GM20000 (cell line): ENCODE data around the gene OCSTAMP.

Source experiments
- DNase-seq: peaks from one replicate; pipeline ENCODE4 v3.0.0; 2012; ENCODE audit warnings: low spot score
- TF ChIP-seq, protein P1 (sequence below): IDR thresholded peaks from 2 replicates; pipeline ENCODE4 v1.5.1; 2012; ENCODE audit warnings: mild to moderate bottlenecking, control low read depth; ENCODE audit errors: extremely low read depth, missing control alignments

OCSTAMP gene

GRCh38 chr20:46580613-46581205 lies 30.3 kb upstream of the OCSTAMP start:
- no peak for DNase-seq
- TF ChIP-seq, protein P1, sequence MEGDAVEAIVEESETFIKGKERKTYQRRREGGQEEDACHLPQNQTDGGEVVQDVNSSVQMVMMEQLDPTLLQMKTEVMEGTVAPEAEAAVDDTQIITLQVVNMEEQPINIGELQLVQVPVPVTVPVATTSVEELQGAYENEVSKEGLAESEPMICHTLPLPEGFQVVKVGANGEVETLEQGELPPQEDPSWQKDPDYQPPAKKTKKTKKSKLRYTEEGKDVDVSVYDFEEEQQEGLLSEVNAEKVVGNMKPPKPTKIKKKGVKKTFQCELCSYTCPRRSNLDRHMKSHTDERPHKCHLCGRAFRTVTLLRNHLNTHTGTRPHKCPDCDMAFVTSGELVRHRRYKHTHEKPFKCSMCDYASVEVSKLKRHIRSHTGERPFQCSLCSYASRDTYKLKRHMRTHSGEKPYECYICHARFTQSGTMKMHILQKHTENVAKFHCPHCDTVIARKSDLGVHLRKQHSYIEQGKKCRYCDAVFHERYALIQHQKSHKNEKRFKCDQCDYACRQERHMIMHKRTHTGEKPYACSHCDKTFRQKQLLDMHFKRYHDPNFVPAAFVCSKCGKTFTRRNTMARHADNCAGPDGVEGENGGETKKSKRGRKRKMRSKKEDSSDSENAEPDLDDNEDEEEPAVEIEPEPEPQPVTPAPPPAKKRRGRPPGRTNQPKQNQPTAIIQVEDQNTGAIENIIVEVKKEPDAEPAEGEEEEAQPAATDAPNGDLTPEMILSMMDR, result no peak

- TF ChIP-seq, protein P1, result no peak
- DNase-seq, result no peak
Observed at GRCh38 chr20:46578745-46579144, 28.3 kb upstream of the OCSTAMP start.

DNA sequence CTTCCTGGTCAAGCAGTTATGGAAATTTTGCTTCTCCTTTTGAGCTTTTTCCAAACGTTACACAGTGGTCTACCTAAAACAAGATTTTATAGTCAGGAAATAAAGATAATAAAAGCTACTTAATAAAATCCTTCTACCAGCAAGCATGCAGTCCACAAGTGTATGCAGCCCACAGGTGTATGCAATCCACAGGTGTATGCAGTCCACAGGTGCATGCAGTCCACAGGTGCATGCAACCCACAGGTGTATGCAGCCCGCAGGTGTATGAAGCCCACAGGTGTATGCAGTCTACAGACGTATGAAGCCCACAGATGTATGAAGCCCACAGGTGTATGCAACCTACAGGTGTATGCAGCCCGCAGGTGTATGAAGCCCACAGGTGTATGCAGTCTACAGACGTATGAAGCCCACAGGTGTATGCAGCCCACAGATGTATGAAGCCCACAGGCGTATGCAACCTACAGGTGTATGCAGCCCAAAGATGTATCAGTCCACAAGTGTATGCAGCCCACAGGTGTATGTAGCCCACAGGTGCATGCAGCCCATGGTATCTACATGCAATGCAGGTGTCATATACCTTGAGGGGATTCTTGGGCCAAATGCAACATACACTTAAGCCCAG lies 26.4 kb upstream of the OCSTAMP start:
- TF ChIP-seq, protein P1, result no peak
- no peak for DNase-seq

DNA sequence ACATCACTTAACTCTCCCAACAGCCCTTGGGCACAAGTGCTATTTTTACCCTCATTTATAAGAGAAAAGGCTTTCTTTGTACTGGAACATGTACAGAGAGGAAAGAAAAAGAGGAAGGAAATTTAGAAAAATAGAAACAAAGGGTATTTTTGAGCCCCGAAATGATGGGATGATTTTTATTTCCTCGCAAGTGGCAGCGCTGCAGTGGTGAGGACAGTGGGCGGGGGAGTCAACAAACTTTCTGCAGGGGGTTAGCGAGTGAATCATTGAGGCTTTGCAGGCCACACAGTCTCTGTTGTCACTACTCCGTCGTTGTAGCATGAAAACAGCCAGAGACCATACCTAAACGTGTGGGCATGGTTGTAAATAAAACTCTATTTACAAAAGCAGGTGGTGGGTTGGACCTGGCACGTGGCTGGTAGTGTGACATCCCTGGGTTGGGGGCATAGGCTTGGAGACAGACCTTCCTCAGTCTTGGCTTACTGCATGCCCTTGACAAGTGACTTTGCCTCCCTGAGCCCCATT lies 25.5 kb upstream of the OCSTAMP start:
- TF ChIP-seq, protein P1, result no peak
- no peak for DNase-seq

GRCh38 chr20:46575394-46575793 lies 24.9 kb upstream of the OCSTAMP start:
- no peak for DNase-seq
- TF ChIP-seq, protein P1, result no peak

DNA sequence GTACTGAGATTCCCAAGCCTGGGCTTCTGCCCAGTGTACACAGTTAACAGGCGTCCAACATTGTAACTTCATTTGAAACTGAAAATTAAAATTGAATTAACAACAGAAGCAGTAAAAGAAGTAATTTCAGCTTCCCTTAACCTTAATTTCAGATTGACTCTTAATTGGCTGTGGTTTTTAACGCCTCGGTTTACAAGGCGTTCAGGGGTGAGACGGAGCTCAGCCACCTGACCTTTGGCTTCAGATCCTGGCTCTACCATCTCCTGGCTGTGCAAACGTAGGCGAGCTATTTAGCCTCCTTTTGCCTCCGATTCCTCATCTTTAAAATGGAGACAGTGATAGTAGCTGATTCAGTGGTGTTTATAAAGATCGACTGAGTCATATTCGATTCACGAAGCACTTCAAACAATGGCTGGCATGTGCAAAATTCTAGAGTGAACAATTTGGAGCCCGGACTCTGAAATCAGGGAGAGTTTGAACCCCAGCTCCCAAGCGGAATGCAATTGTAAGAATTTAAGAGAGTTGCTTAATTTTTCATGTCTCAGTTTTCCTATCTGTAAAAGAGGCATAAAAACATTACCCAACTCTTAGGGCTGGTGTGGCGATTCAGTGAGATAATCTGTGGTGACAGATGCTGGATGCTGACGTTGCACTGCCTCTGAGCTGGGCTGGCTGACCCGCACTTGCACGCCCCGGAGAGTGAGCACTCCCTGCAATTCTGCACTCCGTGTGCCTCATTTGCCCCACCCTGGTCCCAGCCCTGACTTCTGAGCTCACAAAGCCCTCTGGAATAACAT lies 23.5 kb upstream of the OCSTAMP start:
- DNase-seq, result no peak
- TF ChIP-seq, protein P1, result no peak

DNA sequence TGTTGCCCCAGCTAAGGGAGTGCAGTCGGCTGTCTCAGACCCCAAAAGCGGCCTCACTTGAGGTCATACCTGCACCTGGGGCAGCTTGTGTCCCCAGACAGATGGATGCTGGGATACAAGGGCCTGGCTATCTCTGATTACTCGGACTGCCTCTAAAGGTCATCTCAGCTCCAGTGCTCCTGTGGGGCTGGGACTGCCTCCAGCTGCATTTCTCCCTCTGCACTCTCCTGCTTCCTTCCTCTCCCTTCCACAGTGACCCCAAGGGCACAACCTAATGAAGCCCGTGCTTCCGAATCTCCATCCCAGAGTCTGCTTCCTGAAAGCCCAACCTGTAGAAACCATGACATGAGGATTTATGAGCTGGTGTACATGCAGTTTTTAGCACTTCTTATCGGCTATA lies 22.8 kb upstream of the OCSTAMP start:
- DNase-seq, result no peak

More for the DNA sequence above, 22.8 kb upstream of the OCSTAMP start:
- TF ChIP-seq, protein P1, result no peak
